Measurements from ENCODE around the gene ZEB2. TPM values are rescaled to one million over a fixed set of nuclear protein-coding genes. Genes with fewer than 3 reads are reported as not detected.

ZEB2 gene
- total RNA-seq, 1 experiment from 2014 or later: 1.1 TPM

GRCh38 chr2:144339048-144339447, 180.9 kb downstream of the ZEB2 start:
- no peak for ATAC-seq
- no peaks in the 10 kb centered on the region for H3K36me3 ChIP-seq (ENCODE audit: control insufficient read depth, insufficient read depth, low read length)
- H3K27me3 ChIP-seq (ENCODE audit: control insufficient read depth, insufficient read depth, low read length): no peaks in the 10 kb centered on the region
- TF ChIP-seq, protein P1, sequence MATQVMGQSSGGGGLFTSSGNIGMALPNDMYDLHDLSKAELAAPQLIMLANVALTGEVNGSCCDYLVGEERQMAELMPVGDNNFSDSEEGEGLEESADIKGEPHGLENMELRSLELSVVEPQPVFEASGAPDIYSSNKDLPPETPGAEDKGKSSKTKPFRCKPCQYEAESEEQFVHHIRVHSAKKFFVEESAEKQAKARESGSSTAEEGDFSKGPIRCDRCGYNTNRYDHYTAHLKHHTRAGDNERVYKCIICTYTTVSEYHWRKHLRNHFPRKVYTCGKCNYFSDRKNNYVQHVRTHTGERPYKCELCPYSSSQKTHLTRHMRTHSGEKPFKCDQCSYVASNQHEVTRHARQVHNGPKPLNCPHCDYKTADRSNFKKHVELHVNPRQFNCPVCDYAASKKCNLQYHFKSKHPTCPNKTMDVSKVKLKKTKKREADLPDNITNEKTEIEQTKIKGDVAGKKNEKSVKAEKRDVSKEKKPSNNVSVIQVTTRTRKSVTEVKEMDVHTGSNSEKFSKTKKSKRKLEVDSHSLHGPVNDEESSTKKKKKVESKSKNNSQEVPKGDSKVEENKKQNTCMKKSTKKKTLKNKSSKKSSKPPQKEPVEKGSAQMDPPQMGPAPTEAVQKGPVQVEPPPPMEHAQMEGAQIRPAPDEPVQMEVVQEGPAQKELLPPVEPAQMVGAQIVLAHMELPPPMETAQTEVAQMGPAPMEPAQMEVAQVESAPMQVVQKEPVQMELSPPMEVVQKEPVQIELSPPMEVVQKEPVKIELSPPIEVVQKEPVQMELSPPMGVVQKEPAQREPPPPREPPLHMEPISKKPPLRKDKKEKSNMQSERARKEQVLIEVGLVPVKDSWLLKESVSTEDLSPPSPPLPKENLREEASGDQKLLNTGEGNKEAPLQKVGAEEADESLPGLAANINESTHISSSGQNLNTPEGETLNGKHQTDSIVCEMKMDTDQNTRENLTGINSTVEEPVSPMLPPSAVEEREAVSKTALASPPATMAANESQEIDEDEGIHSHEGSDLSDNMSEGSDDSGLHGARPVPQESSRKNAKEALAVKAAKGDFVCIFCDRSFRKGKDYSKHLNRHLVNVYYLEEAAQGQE (IDR thresholded peaks at IDR 0.05; ENCODE audit: insufficient read depth in 1 of 2, low read depth in 2 of 2, low read length in 1 of 2): no peak
- no peak for TF ChIP-seq SIN3A (IDR thresholded peaks at IDR 0.05; ENCODE audit: borderline replicate concordance, insufficient read depth, low read depth, low read length)
- no peak for TF ChIP-seq TCF7L2 (IDR thresholded peaks at IDR 0.05; ENCODE audit: low read depth, low read length)
- no peak for TF ChIP-seq CTCF (IDR thresholded peaks at IDR 0.05)
- no peak for TF ChIP-seq POLR2AphosphoS5 (IDR thresholded peaks at IDR 0.05; ENCODE audit: low read depth, low read length)
- CTCF ChIA-PET: no interaction called here
- no TSS peak for BruUV-seq (replicated peaks)
- H3K27ac ChIP-seq (ENCODE audit: low read length): no peak overlapping the region
- no peaks in the 10 kb centered on the region for H3K4me1 ChIP-seq (ENCODE audit: control insufficient read depth, insufficient read depth, low read length)
- in situ Hi-C loops (cut with HindIII; ENCODE audit: low pct_unique_long_range_greater_than_20kb, low sequenced_read_pairs) (no loop called here), intact Hi-C loops (cut with micrococcal nuclease; ENCODE audit: unreplicated experiment) (no loop called here)
- POLR2A ChIA-PET: no interaction called here
- DNase-seq (ENCODE audit: low read depth, low spot score): no peak
- H3K4me3 ChIP-seq (ENCODE audit: low read depth in 2 of 2, low read length in 2 of 2): no peak overlapping the region
- H3K9me3 ChIP-seq (ENCODE audit: control insufficient read depth, insufficient read depth, low read depth, low read length): no peaks in the 10 kb centered on the region

GRCh38 chr2:144334551-144334950, 185.4 kb downstream of the ZEB2 start:
- CTCF ChIA-PET: no interaction called here
- POLR2A ChIA-PET: no interaction called here
- BruUV-seq (replicated peaks): no TSS peak

More at GRCh38 chr2:144334551-144334950, 185.4 kb downstream of the ZEB2 start:
- intact Hi-C loops (cut with micrococcal nuclease; ENCODE audit: unreplicated experiment): no loop called here
- in situ Hi-C loops (cut with HindIII; ENCODE audit: low pct_unique_long_range_greater_than_20kb, low sequenced_read_pairs): no loop called here
- Histone ChIP-seq H3K4me1 (ENCODE audit: control insufficient read depth, insufficient read depth, low read length) (peaks cover 12% of the 10 kb centered on the region), H3K9me3 (ENCODE audit: control insufficient read depth, insufficient read depth, low read depth, low read length) (no peaks in the 10 kb centered on the region), H3K36me3 (ENCODE audit: control insufficient read depth, insufficient read depth, low read length) (no peaks in the 10 kb centered on the region; the same call in 1 of the 2 replicates), H3K27me3 (ENCODE audit: control insufficient read depth, insufficient read depth, low read length) (no peaks in the 10 kb centered on the region), H3K27ac (ENCODE audit: low read length) (no peak overlapping the region), H3K4me3 (ENCODE audit: low read depth in 2 of 2, low read length in 2 of 2) (no peak overlapping the region)
- TF ChIP-seq POLR2AphosphoS5 (IDR thresholded peaks at IDR 0.05; ENCODE audit: low read depth, low read length) (no peak), TCF7L2 (IDR thresholded peaks at IDR 0.05; ENCODE audit: low read depth, low read length) (no peak), CTCF (IDR thresholded peaks at IDR 0.05) (no peak), SIN3A (IDR thresholded peaks at IDR 0.05; ENCODE audit: borderline replicate concordance, insufficient read depth, low read depth, low read length) (no peak)
- TF ChIP-seq, protein P1 (IDR thresholded peaks at IDR 0.05; ENCODE audit: insufficient read depth in 1 of 2, low read depth in 2 of 2, low read length in 1 of 2): no peak
- no peak for ATAC-seq
- DNase-seq (ENCODE audit: low read depth, low spot score): no peak

Measured in Panc1 (cell line).